NCI-H510A (cell line): ENCODE measurements around the gene ZNF836.
A peak's percentile ranks its signal among the peaks of the same experiment; 100 is the strongest.
"Not testable (repeated sequence)": the region's sequence is repeated elsewhere in the genome, so short reads cannot be mapped to it uniquely, and the experiment has no call there.

ENCODE experiments used
- DNase-seq: peaks from one replicate; lab custom pipeline; 2025; lab: John Stamatoyannopoulos, UW

The ZNF836 gene

DNA sequence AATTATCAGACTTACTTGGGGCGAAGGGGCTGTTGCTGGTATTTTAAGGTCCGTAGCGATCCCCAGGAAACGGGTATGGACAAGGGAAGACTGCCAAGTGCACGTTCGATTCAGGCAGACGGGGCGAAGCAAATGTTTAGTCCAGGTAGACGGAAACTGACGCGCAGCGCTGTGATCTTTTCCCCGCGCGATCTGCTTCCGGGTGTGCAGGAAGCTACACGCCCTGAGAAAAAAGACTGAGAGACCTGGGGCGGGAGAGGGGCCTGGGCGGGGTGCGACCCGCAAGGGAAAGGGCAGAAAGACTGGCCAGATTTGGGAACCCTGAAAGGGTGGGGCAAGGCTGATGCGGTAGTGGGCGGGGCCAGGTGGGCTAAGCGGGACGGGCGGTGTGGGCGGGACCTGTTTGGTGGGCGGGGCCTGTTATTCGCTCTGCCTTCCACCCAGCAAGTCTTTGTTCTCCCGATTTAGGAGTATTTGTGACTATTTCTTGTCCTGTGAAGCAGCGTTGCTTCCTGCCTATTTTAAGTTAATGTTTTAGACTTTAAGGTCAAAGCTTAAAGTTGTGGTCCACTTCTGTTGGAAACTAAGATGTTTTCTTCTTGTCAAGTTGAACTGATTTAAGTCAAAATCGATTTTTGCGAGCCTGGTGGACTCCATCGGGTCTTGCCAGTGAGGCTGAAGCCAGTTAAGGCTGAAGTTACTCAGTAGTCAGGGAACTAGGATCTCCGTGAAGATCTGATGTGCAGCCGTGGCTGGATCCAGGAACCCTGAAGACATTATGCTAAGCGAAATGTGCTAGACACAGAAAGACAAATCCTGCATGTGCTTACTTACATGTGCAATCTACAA, at the start of gene ZNF836:
ZNF836 (minus strand) TSS at position 301 of the 849 bp plus-strand sequence. CDS start 3,549 bp downstream, outside the sequence.
- no peak for DNase-seq

DNA sequence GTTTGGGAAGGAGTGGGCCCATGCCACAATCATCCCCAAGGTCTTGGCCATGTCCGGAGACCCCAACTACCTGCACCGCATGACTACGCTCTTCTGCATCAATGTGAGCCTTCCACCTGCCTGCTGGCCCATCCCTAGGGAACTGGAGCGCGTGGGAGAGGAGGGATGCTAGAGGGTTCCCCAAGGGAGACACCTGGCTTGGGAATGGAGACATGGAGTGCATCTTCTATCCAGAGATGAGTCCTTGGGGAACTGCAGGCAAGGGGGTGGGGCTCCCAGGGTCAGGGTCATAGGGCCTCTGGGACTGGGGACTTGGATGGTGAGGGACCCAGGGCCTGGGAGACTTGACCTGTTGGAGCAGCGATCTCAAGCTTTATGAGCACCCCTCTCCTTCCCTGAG, 49.6 kb upstream of the ZNF836 start:
- DNase-seq: no peak

DNA sequence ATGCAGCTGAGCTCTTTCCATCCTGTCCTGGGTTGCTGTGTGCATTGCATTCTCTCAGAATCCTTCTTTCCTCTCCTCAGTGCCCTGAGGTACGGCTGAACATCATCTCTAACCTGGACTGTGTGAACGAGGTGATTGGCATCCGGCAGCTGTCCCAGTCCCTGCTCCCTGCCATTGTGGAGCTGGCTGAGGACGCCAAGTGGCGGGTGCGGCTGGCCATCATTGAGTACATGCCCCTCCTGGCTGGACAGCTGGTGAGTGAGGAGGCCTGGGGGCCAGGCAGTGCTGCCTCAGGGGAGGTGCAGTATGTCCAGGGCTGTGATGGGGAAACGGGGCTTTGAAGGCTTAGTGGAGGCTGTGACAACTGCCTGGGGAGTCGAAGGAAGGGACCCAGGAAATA, 48.2 kb upstream of the ZNF836 start:
- DNase-seq: no peak

DNA sequence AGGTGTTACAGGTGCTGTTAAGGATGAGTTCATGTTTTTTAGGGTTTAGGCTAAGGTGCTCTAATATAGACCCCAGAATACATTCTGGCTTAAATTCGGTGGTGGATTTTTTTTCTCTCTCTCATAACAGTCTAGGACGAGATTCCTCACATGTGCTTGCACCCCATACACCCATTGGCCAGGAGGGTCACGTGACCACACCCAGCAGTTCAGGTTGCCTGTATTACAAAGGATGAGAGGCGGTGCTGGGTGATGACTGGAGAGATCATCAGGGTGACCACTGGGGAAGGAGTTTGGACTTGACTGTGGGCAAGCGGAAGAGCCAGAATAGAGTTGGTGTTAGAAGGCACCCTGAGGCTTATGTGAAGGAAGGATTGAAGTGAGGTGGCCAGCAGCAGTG, 46.2 kb upstream of the ZNF836 start:
- no peak for DNase-seq

DNA sequence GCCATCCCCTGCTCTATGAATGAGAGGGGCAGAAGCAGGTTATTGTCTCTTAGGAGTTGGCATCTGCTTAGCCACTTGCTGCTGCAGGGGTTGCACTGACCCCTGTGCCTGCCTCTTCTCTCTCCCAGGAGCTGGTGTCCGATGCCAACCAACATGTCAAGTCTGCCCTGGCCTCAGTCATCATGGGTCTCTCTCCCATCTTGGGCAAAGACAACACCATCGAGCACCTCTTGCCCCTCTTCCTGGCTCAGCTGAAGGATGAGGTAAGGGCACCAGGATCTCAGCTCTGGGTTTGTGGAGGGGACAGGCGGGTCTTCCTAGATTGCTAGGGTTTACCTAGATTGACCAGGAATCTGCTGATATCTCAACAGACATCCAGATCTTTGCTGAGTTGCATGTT, 45.0 kb upstream of the ZNF836 start:
- DNase-seq: no peak

DNA sequence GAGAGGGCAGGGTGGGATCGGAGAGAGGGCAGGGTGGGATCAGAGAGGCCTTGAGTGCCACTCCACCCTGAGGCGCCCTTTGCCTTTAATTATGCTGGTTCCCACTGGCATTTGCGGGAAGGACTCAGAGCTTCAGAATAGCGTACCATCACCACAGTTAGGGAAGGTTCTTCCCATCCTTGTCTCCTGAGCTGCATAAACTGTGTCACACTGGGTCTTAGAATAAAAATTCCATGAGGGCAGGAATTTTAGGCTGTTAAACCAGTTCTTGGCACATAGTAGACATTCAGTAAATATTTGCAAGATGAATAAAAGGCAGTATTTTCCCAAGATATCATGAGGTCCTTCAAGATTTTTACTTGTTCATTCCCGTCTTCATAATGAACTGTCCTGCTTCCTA, 42.8 kb upstream of the ZNF836 start:
- no peak for DNase-seq

DNA sequence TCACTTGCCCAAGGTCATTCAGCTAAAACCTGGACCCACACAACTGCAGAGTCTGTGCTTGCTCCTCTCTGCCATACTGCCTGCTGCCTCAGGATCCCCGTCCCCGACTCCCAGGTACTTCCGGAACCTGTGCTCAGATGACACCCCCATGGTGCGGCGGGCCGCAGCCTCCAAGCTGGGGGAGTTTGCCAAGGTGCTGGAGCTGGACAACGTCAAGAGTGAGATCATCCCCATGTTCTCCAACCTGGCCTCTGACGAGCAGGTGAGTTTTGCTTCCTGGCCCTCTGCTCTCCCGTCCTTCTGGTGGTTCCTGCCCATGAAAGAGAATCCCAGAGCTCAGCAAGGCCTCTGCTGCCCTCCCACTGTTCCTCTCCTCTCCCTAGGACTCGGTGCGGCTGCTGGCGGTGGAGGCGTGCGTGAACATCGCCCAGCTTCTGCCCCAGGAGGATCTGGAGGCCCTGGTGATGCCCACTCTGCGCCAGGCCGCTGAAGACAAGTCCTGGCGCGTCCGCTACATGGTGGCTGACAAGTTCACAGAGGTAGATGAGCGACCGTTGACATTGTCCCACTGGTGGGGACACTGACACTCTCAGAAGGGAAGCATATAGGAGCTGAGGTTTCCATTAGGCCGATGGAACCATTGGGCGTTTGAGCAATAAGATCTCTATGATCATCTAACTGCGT, 41.3 kb upstream of the ZNF836 start:
- no peak for DNase-seq

DNA sequence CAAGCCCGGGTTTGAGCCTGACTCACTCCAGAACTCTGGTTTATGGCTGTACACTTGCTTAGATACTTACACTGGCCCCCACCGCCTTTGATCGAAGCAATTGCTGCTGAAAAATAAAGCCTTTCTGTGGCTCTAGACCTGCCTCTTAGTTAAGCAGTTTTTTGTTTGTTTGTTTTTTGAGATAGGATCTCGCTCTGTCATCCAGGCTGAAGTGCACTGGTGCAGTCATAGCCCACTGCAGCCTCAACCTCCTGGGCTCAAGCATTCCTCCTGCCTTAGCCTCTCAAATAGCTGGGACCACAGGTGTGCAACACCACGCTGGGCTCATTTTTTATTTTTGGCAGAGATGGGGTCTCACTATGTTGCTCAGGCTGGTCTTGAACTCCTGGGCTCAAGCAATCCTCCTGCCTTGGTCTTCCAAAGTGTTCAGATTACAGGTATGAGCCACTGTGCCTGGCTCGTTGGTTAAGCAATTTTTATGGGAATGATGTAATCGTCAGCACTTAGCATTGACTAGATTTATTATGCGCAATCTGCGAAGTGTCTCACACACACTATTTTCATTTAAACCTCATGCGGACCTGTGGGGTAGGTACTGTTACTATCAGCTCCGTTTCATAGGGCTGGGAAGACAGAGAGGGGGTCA, 40.6 kb upstream of the ZNF836 start:
- DNase-seq: no peak

DNA sequence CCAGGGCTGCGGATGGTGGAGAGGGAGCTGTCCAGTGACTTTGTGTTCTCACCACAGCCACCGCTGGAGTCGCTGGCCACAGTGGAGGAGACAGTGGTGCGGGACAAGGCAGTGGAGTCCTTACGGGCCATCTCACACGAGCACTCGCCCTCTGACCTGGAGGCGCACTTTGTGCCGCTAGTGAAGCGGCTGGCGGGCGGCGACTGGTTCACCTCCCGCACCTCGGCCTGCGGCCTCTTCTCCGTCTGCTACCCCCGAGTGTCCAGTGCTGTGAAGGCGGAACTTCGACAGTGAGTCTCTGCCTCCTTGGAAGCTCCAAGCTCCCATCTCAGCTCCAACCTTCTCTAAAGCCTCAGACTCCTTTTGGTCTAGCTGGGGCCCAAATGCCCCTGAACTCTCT, 39.8 kb upstream of the ZNF836 start:
- no peak for DNase-seq

DNA sequence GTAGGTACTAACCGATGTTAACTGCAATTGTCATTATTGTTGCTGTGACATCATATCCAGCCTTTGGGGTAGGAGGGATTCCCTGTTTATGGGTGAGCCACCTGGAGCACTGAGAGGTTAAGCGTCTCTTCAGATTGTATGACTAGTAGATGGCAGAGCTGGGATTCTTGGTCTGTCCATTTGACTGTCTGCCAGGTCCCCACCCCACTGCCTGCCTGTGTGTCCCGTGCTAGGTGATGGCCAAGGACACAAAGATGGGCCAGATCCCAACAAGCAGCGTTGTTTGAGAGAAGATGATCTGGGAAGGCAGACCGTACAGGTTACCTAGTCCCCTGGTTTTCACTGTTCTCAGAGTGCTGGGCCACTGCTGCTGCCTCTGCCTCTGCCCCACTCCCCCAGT, 35.1 kb upstream of the ZNF836 start:
- DNase-seq: no peak

DNA sequence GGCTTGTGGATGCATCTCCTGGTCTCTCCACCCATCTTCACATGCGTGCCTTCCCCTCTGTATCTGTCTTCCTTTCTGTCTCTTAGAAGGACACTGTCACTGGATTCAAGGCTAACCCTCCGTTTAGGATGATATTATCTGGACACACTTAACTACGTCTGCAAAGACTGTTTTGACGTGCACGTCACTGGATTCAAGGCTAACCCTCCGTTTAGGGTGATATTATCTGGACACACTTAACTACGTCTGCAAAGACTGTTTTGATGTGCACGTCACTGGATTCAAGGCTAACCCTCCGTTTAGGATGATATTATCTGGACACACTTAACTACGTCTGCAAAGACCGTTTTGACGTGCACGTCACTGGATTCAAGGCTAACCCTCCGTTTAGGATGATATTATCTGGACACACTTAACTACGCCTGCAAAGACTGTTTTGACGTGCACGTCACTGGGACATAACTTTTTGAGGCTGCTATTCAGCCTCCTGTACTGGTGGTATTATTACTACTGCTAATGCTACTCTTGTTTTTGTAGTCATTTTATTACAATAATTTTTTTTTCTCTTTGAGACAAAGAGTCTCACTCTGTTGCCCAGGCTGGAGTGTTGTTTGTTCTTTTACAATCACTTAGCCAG, 29.5 kb upstream of the ZNF836 start:
- DNase-seq: not testable (repeated sequence)

DNA sequence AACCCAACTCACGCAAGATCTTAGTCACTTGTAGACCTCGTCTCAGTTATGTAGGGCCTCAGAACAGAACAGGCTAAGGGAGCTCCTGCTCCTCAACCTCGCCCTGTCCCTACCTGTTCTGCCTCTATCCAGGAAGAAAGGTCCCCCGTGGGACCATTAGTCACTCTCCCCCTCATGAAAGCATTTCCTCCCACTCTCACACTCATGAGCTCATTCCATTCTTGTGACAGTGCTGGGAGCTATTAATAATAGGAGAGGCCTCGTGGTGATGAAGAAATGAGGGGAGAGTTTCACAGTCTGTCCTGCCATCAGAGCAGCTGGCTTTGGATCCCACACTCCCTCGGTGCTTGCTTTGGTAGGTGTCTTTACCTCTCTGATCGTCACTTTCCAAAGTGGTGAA, 28.6 kb upstream of the ZNF836 start:
- DNase-seq: no peak

DNA sequence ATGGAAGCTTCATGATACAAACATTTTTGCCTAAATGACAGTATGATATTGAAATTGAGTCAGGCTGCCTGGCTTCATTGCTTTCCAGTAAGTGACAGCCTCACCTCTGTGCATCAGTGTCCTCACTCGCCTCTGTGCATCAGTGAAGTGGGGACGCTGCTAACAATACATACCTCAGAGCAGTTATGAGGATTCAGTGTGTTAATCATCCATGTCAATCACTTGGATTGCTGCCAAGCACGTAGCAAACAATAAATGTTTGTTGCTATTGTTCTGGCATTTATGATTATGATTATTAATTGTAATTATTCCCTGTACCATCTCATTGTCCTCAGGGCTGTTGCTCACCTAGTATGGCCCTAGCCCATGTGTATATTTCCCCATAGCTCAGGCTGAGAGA, 27.3 kb upstream of the ZNF836 start:
- DNase-seq: no peak

DNA sequence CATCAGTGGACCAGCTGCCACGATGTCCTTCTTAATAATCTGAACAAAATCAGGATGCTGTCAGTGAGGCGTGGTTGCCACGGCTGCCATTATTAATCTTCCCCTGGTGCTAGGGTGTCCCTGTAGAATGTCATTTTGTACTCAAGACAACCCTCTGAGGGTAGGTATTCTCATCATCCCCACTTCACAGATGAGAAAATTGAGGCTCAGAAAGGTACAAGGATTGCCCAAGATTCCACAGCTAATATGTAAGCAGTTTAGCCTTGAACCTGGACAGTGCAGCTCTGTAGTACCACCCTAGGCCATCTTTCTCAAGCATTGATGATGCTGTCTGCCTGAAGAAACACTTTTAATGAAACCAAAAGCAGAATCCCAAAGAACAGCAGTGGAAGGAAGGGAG, 26.5 kb upstream of the ZNF836 start:
- no peak for DNase-seq

DNA sequence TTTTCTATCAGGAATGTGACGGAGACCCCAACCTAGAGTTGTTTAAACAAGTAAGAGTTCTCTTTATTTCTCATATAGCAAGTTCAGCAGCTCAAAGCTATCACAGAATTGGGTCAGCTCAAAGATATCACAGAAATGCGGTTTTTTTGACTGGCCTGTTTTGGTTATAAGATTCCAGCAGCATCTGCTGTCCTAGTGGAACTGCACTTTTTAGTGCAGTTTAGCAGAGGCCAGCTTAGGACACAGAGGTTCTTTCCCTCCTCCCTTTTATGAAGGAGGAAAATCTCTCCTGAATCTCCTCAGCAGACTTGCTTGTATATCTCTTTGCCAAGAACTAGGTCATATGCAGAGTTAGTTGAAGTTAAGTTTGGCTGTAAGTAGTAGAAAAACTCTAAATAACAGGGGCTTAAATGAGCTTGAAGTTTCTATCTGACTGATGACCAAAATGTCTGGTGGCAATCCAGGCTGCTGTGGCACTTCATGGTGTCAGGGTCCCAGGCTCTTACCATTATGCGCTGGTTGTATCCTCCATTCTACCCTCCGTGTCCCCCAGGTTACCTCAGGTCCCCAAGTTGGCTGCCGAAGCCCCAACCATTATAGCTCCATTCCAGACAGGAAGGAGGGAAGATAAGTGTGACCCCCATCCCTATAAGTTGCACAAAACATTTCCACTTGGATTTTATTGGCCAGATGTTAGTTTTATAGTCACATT, 25.0 kb upstream of the ZNF836 start:
- DNase-seq: no peak

DNA sequence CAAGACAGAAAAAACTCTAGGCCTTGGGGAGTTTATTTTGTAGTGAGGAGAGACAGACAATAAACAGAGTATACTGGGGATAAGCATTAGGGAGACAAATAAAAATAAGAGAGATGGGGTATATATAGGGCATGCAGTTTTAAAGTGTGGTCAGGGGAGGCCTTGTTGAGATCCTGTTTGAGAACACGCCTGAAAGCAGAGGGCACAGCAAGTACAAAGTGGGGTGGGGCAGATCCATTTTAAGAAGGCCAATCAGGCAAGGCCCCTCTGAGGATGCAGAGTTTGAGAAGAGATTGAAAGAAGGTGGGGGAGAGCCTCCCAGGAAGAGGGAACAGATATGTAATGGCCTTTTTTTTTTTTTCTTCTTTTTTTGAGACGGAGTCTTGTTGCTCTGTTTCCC, 20.5 kb upstream of the ZNF836 start:
- no peak for DNase-seq

DNA sequence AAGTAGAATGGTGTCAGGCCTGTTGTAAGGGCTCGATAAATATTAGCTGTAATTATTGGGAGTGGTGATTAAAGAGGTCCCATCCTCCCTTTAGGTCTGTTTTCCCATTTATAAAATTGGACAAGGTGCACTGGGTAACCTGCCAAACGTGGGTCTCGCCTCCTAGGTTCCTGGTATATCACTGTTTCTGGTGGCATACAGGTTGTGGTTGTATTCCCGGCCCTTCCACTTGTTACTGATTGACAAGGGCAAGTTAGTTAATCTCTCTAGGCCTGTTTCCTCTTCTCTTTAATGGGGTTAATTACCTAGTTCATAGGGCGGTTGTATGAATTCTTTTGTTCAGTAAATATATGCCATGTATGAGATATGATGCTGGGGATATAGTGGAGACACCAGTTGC, 20.0 kb upstream of the ZNF836 start:
- DNase-seq: no peak

DNA sequence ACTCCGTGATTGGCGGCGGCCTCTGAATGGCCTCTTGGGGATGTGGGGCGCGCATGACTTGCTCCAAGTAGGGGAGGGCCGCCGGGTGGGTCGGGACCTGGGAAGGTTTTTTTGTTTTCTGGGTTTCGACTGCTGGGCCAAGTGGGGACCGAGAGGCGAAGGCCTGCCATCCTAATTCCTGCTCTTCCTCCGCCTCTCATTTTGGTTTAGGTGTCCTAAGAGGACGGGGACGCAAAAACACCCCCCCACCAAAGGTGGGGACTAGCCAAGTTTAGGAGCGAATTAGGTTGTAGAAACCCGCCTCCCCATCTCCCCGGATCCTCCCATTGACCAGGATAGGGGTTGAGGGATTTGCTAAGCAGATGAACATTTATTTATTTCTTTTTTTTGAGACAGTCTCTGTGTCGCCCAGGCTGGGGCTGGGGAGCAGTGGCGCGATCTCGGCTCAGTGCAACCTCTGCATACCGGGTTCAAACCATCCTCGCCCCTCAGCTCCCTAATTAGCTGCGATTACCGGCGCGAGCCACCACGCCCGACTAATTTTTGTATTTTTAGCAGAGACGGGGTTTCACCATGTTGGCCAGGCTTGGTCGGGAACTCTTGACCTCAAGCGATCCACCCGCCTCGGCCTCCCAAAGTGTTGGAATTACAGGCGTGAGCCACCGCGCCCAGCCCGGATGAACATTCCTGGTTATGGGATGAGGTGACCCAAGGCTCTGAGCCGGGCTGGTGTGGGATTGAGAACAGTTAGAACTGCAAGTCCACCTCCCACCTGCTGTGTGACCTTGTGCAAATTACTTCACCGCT, 19.3 kb upstream of the ZNF836 start:
- DNase-seq: no peak

DNA sequence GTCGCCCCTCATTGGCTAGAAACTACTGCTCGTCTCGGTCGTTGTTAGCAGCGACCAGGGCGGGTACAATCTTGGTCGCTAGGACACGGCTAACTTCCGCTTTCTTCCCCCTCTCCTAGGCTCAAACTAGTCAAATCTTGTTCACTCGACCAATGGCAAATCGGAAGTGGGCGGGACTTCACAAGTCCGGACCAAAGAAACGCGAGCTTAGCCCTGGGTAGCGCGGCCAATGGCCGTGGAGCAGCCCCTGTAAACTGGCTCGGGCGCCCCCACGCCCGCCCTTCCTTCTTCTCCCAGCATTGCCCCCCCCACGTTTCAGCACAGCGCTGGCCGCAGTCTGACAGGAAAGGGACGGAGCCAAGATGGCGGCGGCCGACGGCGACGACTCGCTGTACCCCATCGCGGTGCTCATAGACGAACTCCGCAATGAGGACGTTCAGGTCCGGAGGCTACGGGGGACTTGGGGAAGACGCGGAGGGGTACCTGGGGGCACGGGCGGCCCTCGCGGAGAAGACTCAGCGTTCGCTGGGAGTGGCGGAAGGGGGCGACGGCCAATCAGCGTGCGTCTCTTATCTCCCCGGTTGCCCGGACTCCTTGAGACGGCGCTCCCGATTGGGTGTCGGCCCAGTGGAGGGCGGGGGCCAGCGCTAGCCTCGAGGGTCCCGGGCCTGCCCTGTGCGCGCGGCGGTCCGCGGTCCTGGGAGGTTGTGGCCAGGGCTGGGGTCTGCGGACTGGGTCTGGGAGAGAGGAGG, 18.5 kb upstream of the ZNF836 start, which contains the start of gene PPP2R1A:
PPP2R1A (plus strand) TSS at position 318 of the 752 bp plus-strand sequence; CDS start at position 363, 45 bp downstream.
- DNase-seq: peak; percentile 99
